MM.1S (cell line): ENCODE results near the gene LRIT3.

Experiments
- DNase-seq: peaks from one replicate; pipeline ENCODE4 v3.0.0-alpha.2; 2015
- H2AFZ ChIP-seq: fragments of 300-600 bp; sonication (generic); 2 replicates; pipeline ENCODE4 v1.6.0; 2016; ENCODE audit warnings: antibody characterized with exemption, low read length
- H3F3A ChIP-seq: fragments of 300-600 bp; sonication (generic); 2 replicates; pipeline ENCODE4 v1.6.1; 2016; ENCODE audit warnings: mild to moderate bottlenecking, antibody characterized with exemption, low read length, moderate library complexity, mixed read lengths; ENCODE audit not compliant: insufficient read depth
- H3K27ac ChIP-seq: fragments of 300-600 bp; sonication (generic); 2 replicates; pipeline ENCODE4 v1.5.1; 2016; ENCODE audit warnings: mild to moderate bottlenecking, low read length
- H3K27me3 ChIP-seq: fragments of 300-600 bp; sonication (generic); replicated peaks from 2 replicates; pipeline ENCODE4 v1.6.0; 2016; ENCODE audit warnings: low read length; ENCODE audit not compliant: insufficient read depth
- H3K36me3 ChIP-seq: fragments of 300-600 bp; sonication (generic); replicated peaks from 2 replicates; pipeline ENCODE4 v1.6.1; 2016; ENCODE audit warnings: mild to moderate bottlenecking, low read length, mixed read lengths; ENCODE audit not compliant: insufficient read depth
- H3K4me1 ChIP-seq: fragments of 300-600 bp; sonication (generic); 2 replicates; pipeline ENCODE4 v1.6.1; 2016; ENCODE audit warnings: low read length, mixed read lengths
- H3K4me2 ChIP-seq: fragments of 300-600 bp; sonication (generic); 2 replicates; pipeline ENCODE4 v1.6.0; 2016; ENCODE audit warnings: low read depth, low read length
- H3K4me3 ChIP-seq: fragments of 300-600 bp; sonication (generic); 2 replicates; pipeline ENCODE4 v1.5.1; 2016; ENCODE audit warnings: low read length, mixed read lengths
- H3K79me2 ChIP-seq: fragments of 300-600 bp; sonication (generic); 2 replicates; pipeline ENCODE4 v1.6.1; 2016; ENCODE audit warnings: mixed run types, low read length, mixed read lengths
- H3K9ac ChIP-seq: fragments of 300-600 bp; sonication (generic); 2 replicates; pipeline ENCODE4 v1.6.1; 2016; ENCODE audit warnings: low read length, mixed read lengths
- H3K9me2 ChIP-seq: fragments of 300-600 bp; sonication (generic); replicated peaks from 2 replicates; pipeline ENCODE4 v1.6.1; 2016; ENCODE audit warnings: mild to moderate bottlenecking, low read length, mixed read lengths; ENCODE audit not compliant: insufficient read depth
- H3K9me3 ChIP-seq: fragments of 300-600 bp; sonication (generic); replicated peaks from 2 replicates; pipeline ENCODE4 v1.6.1; 2016; ENCODE audit warnings: mild to moderate bottlenecking, low read length, mixed read lengths; ENCODE audit not compliant: insufficient read depth
- H4K20me1 ChIP-seq: fragments of 300-600 bp; sonication (generic); 2 replicates; pipeline ENCODE4 v1.6.1; 2016; ENCODE audit warnings: mild to moderate bottlenecking, low read length, moderate library complexity, mixed read lengths; ENCODE audit not compliant: insufficient read depth
- CTCF ChIP-seq: fragments of 300-600 bp; sonication (generic); IDR thresholded peaks from 2 replicates; pipeline ENCODE4 v1.5.1; 2016; ENCODE audit warnings: antibody characterized with exemption, low read length, mixed read lengths
- EZH2 ChIP-seq: fragments of 300-600 bp; sonication (generic); optimal IDR thresholded peaks from 2 replicates; pipeline ENCODE3; 2017; ENCODE audit warnings: low read depth, mild to moderate bottlenecking, antibody characterized with exemption, low read length, mixed read lengths
- EZH2phosphoT487 ChIP-seq: fragments of 300-600 bp; sonication (generic); IDR thresholded peaks from 2 replicates; pipeline ENCODE4 v1.6.1; 2018; ENCODE audit warnings: antibody characterized with exemption, low read length

Gene LRIT3

GRCh38 chr4:109861916-109862511 lies 14.1 kb downstream of the LRIT3 start:
- no peak overlapping the region for H3K27ac ChIP-seq
- no peak overlapping the region for H2AFZ ChIP-seq
- TF ChIP-seq EZH2 = no peak
- no peak for TF ChIP-seq CTCF
- no peak for TF ChIP-seq EZH2phosphoT487
- H3K79me2 ChIP-seq = no peaks in the 10 kb centered on the region
- no peaks in the 10 kb centered on the region for H3K27me3 ChIP-seq
- no peak overlapping the region for H3K4me3 ChIP-seq
- DNase-seq = no peak
- no peaks in the 10 kb centered on the region for H3K9me3 ChIP-seq
- no peaks in the 10 kb centered on the region for H3K36me3 ChIP-seq
- no peaks in the 10 kb centered on the region for H4K20me1 ChIP-seq
- no peak overlapping the region for H3K4me2 ChIP-seq
- no peaks in the 10 kb centered on the region for H3K4me1 ChIP-seq
- no peaks in the 10 kb centered on the region for H3K9me2 ChIP-seq
- no peak overlapping the region for H3K9ac ChIP-seq
- no peaks in the 10 kb centered on the region for H3F3A ChIP-seq

GRCh38 chr4:109864134-109864533 lies 16.2 kb downstream of the LRIT3 start:
- no peak overlapping the region for H3K27ac ChIP-seq

GRCh38 chr4:109870061-109870460 lies 22.2 kb downstream of the LRIT3 start:
- Histone ChIP-seq H3K9ac (no peak overlapping the region), H3K9me2 (no peaks in the 10 kb centered on the region), H3K27ac (no peak overlapping the region), H3K27me3 (no peaks in the 10 kb centered on the region), H4K20me1 (no peaks in the 10 kb centered on the region), H3K9me3 (no peaks in the 10 kb centered on the region), H2AFZ (no peak overlapping the region), H3K79me2 (no peaks in the 10 kb centered on the region), H3K4me2 (no peak overlapping the region), H3K4me3 (no peak overlapping the region), H3K36me3 (no peaks in the 10 kb centered on the region), H3K4me1 (no peaks in the 10 kb centered on the region), H3F3A (no peaks in the 10 kb centered on the region)
- DNase-seq = no peak
- TF ChIP-seq CTCF (no peak), EZH2 (no peak), EZH2phosphoT487 (no peak)

More at GRCh38 chr4:109864134-109864533, 16.2 kb downstream of the LRIT3 start:
- no peak for DNase-seq
- no peak overlapping the region for H3K4me3 ChIP-seq
- TF ChIP-seq CTCF (no peak), EZH2phosphoT487 (no peak), EZH2 (no peak)
- no peak overlapping the region for H3K9ac ChIP-seq
- no peaks in the 10 kb centered on the region for H3K79me2 ChIP-seq
- H2AFZ ChIP-seq = no peak overlapping the region
- H3K27me3 ChIP-seq = no peaks in the 10 kb centered on the region
- no peaks in the 10 kb centered on the region for H3F3A ChIP-seq
- no peaks in the 10 kb centered on the region for H3K4me1 ChIP-seq
- no peaks in the 10 kb centered on the region for H3K36me3 ChIP-seq
- no peaks in the 10 kb centered on the region for H3K9me2 ChIP-seq
- no peaks in the 10 kb centered on the region for H4K20me1 ChIP-seq
- no peak overlapping the region for H3K4me2 ChIP-seq
- H3K9me3 ChIP-seq = no peaks in the 10 kb centered on the region
